Testis (tissue), 2 donors: ENCODE results near the gene RPL10.

Source experiments
- POLR2A ChIP-seq: fragments of 450-650 bp; IDR thresholded peaks from one replicate; pipeline ENCODE4 v1.6.1; 2017; ENCODE audit warnings: antibody characterized with exemption, mild to moderate bottlenecking, moderate library complexity
- TF ChIP-seq, protein P1 (sequence below), 3 experiments: fragments of 450-650 bp in 2 of 3; fragments of 200-600 bp in 1 of 3; sonication (generic) in 1 of 3; IDR thresholded peaks; one replicate each; pipeline ENCODE4 v1.5.1; 2016 to 2019; ENCODE audit warnings: antibody characterized with exemption in 3 of 3, mild to moderate bottlenecking in 2 of 3, moderate library complexity in 1 of 3

DNA sequence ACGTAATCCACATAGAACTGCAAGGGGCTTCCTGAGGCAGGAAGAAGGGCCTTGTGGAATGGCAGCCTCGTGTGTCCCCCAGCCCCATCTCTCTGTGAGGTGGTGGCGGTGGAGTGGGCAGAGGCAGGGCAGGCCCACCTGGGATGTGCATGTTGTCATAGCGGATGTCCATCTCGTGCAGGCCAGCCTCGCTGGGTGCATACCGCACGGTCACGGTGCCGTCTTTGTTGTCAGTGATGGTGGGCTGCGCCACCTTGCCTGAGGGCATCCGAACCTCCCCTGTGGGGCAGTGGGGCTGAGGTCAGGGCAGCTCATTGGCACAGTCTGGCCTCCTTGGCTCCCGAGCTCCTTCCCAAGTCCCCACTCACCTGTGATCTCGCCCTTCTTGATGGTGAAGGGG is 44.2 kb upstream of the RPL10 start:
- TF ChIP-seq, protein P1, sequence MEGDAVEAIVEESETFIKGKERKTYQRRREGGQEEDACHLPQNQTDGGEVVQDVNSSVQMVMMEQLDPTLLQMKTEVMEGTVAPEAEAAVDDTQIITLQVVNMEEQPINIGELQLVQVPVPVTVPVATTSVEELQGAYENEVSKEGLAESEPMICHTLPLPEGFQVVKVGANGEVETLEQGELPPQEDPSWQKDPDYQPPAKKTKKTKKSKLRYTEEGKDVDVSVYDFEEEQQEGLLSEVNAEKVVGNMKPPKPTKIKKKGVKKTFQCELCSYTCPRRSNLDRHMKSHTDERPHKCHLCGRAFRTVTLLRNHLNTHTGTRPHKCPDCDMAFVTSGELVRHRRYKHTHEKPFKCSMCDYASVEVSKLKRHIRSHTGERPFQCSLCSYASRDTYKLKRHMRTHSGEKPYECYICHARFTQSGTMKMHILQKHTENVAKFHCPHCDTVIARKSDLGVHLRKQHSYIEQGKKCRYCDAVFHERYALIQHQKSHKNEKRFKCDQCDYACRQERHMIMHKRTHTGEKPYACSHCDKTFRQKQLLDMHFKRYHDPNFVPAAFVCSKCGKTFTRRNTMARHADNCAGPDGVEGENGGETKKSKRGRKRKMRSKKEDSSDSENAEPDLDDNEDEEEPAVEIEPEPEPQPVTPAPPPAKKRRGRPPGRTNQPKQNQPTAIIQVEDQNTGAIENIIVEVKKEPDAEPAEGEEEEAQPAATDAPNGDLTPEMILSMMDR (IDR thresholded peaks at IDR 0.05): no peak
- no peak for TF ChIP-seq POLR2A
